Naive thymus-derived CD4-positive, alpha-beta T cell (primary cell): ENCODE measurements around the gene PBX3. TPM values are rescaled to one million over a fixed set of nuclear protein-coding genes. Genes with fewer than 3 reads are reported as not detected.

Source experiments
- ATAC-seq: fragments of 150-1000 bp; cut with Tn5 transposase; 2 replicates; pipeline ENCODE4 v1.10.0; 2021; ENCODE audit warnings: mild to moderate bottlenecking, moderate library complexity
- CTCF ChIA-PET: fragments of 350-600 bp; sonication (Branson Sonifier 250); formaldehyde crosslinking; loops from one replicate; lab custom pipeline; 2021; ENCODE audit warnings: antibody characterized with exemption; lab: Charles Lee
- POLR2A ChIA-PET: fragments of 350-600 bp; sonication (Branson Sonifier 250); formaldehyde crosslinking; loops from one replicate; lab custom pipeline; 2021; ENCODE audit warnings: antibody characterized with exemption, inconsistent platforms; lab: Charles Lee
- DNase-seq, 9 donors: peaks; one replicate each; pipeline versions ENCODE4 v3.0.0 to v3.0.0-alpha.2; 2020 to 2022; ENCODE audit warnings: mixed read lengths in 1 of 9
- H3K27ac ChIP-seq: one replicate; pipeline ENCODE4 v1.7.0; 2013; ENCODE audit warnings: mild to moderate bottlenecking, low read depth, low read length, moderate library complexity
- H3K27me3 ChIP-seq, 2 donors: one replicate each; pipeline ENCODE4 v1.7.0; 2013; ENCODE audit warnings: low read length in 2 of 2, mild to moderate bottlenecking in 2 of 2, moderate library complexity in 2 of 2; ENCODE audit not compliant: control insufficient read depth in 2 of 2, insufficient read depth in 2 of 2
- H3K36me3 ChIP-seq, 3 experiments: 1 replicate in 2 of 3; 2 replicates in 1 of 3; pipeline ENCODE4 v1.7.0; 2013; ENCODE audit warnings: low read length in 3 of 3, mild to moderate bottlenecking in 3 of 3, moderate library complexity in 1 of 3; ENCODE audit not compliant: insufficient read depth in 3 of 3, control insufficient read depth in 2 of 3
- H3K4me1 ChIP-seq, 2 donors: one replicate each; pipeline ENCODE4 v1.7.0; 2013; ENCODE audit warnings: low read length in 2 of 2, mild to moderate bottlenecking in 2 of 2, moderate library complexity in 1 of 2; ENCODE audit not compliant: control insufficient read depth in 2 of 2, insufficient read depth in 2 of 2
- H3K4me3 ChIP-seq: 2 replicates; pipeline ENCODE4 v1.7.0; 2013; ENCODE audit warnings: mild to moderate bottlenecking, low read length
- H3K9me3 ChIP-seq, 3 experiments: 1 replicate in 2 of 3; 2 replicates in 1 of 3; pipeline ENCODE4 v1.7.0; 2013; ENCODE audit warnings: low read length in 3 of 3; ENCODE audit not compliant: control insufficient read depth in 2 of 3
- H3K27ac Mint-ChIP-seq, 9 donors: one replicate each; pipeline ENCODE4 v1.8.0; 2020 to 2022; ENCODE audit warnings: mixed read lengths in 9 of 9, mild to moderate bottlenecking in 8 of 9, moderate library complexity in 5 of 9, inconsistent platforms in 2 of 9
- H3K27me3 Mint-ChIP-seq, 5 donors: one replicate each; pipeline ENCODE4 v1.8.0; 2021 to 2022; ENCODE audit warnings: mixed read lengths in 5 of 5, mild to moderate bottlenecking in 1 of 5
- H3K36me3 Mint-ChIP-seq, 5 donors: one replicate each; pipeline ENCODE4 v1.8.0; 2020 to 2022; ENCODE audit warnings: mixed read lengths in 5 of 5, mild to moderate bottlenecking in 3 of 5, inconsistent platforms in 1 of 5
- H3K4me1 Mint-ChIP-seq, 7 donors: one replicate each; pipeline ENCODE4 v1.8.0; 2020 to 2022; ENCODE audit warnings: mixed read lengths in 7 of 7, mild to moderate bottlenecking in 3 of 7, inconsistent platforms in 1 of 7
- H3K4me3 Mint-ChIP-seq, 10 donors: one replicate each; pipeline ENCODE4 v1.8.0; 2020 to 2022; ENCODE audit warnings: mild to moderate bottlenecking in 10 of 10, mixed read lengths in 10 of 10, moderate library complexity in 6 of 10, inconsistent platforms in 2 of 10
- H3K9me3 Mint-ChIP-seq, 11 donors: one replicate each; pipeline ENCODE4 v1.8.0; 2020 to 2022; ENCODE audit warnings: mixed read lengths in 11 of 11, mild to moderate bottlenecking in 4 of 11, inconsistent platforms in 1 of 11, moderate library complexity in 1 of 11
- intact Hi-C, 2 donors: fragments of 100-400 bp; cut with micrococcal nuclease; formaldehyde crosslinking; loops; one replicate each; pipeline ENCODE4 v1.15.1; 2023
- polyA plus RNA-seq, 2 donors: library from polyadenylated mRNA; unstranded; fragments of 300-500 nt; fragmentation: Illumina TruSeq; gene quantifications; one replicate each; pipeline ENCODE4 v1.2.3, GENCODE V29; 2021
- total RNA-seq, 6 experiments: library from RNA in 5 of 6; stranded (reverse) in 5 of 6; gene quantifications; 1 replicate in 5 of 6; 2 replicates in 1 of 6; pipeline ENCODE4 v1.2.3 and lab custom pipeline; 2021 to 2026

The PBX3 gene
- total RNA-seq = 10 to 100 TPM; 15.6 to 38.1 (median 22.0) TPM
- 1 to 10 TPM; 3.6 to 6.1 TPM for polyA plus RNA-seq
- 23.8 reads per million, percentile 54 among the genes with 10 or more reads in this experiment for total RNA-seq (lab: John Stamatoyannopoulos, UW)

DNA sequence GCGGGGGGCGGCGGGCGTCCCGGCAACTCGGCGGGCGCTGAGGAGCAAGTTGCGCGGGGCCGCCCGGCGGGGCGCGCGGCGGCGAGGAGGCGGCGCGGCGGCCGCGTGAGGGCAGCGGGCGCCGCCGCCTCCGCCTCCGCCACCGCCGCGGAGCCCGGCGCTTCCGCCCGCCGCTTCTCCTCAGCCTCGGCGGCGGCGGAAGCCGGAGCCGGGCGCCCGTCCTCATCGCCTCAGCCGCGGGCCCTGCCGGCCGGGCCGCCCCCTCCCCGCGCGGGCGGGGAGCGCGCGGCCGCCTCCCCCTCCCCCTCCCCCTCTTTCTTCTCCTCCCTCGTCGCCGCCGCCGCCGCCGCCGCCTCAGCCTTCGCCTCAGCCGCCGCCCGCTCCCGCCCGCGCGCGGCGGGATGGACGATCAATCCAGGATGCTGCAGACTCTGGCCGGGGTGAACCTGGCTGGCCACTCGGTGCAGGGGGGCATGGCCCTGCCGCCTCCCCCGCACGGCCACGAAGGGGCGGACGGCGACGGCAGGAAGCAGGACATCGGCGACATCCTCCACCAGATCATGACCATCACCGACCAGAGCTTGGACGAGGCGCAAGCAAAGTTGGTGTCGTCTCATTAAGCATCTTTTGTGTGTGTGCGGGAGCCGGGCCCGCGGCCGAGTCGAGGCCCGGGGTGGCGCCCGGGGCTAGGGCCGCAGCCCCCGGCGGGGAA, at the start of gene PBX3:
Gene PBX3 (plus strand): TSS at position 321 of the 712 bp plus-strand sequence.
- Histone ChIP-seq H3K4me3 (peak within 1 kb of the TSS; percentile 87), H3K4me1 (peaks cover 0 to 4% of the 10 kb centered on the region in 2 donors), H3K27me3 (no peaks in the 10 kb centered on the region), H3K36me3 (peaks cover 0 to 8% (median 0%) of the 10 kb centered on the region in 3 experiments), H3K9me3 (no peaks in the 10 kb centered on the region), H3K27ac (peak within 1 kb of the TSS; percentile 73)
- peak; percentile 8 for ATAC-seq
- peak in 8 of 9 donors; percentile 12 to 63 (median 33) for DNase-seq
- H3K27ac Mint-ChIP-seq = peak within 1 kb of the TSS; percentile 84 to 93 (median 90)
- intact Hi-C loops = loop anchor here (2.0 to 10.0 kb wide), 10 partner anchors 78 to 1168 kb away; partner anchors contain the start of genes ARPC5L (in 1 of the 2), GOLGA1 (in 1 of the 2), HSPA5 (in 1 of the 2) and RABEPK (in 1 of the 2)
- peaks cover 14 to 51% (median 37%) of the 10 kb centered on the region in 7 donors for H3K4me1 Mint-ChIP-seq
- ChIA-PET CTCF (interaction anchor here (0.6 kb wide), 1 partner anchor 44 kb away, joined by 3 read pairs; no protein-coding TSS in a partner anchor), POLR2A (interaction anchor here (1.5 kb wide), 2 partner anchors 40 to 73 kb away, joined by 4 read pairs; partner anchors contain the start of gene MAPKAP1)
- H3K9me3 Mint-ChIP-seq = peaks cover 0 to 3% (median 0%) of the 10 kb centered on the region in 11 donors
- H3K4me3 Mint-ChIP-seq = peak within 1 kb of the TSS; percentile 94 to 99 (median 95)
- H3K36me3 Mint-ChIP-seq = peaks cover 0 to 5% (median 0%) of the 10 kb centered on the region in 5 donors
- peaks cover 0 to 33% (median 0%) of the 10 kb centered on the region in 5 donors for H3K27me3 Mint-ChIP-seq

DNA sequence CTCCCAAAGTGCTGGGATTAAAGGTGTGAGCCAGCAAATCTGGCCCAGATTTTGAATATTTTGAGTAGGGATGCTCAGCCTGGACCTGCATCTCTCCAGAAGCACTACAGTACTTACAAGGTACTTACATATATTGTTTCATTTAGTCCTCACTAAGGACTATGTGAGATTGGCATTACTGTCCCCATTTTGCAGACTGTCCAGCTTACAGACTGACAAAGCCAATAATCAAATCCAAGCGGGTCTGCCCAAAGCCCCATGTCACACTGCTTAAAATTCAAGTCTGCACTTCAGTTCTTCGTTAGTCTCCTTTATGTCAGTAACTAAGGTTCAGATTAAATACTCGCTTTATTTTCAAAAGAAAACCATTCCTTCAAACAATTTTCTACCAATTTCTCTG, 47.3 kb upstream of the PBX3 start:
- peaks cover 13 to 60% (median 52%) of the 10 kb centered on the region in 7 donors for H3K4me1 Mint-ChIP-seq
- ChIA-PET POLR2A (no interaction called here), CTCF (no interaction called here)
- no peak overlapping the region for H3K4me3 ChIP-seq
- H3K4me3 Mint-ChIP-seq = no peak overlapping the region
- no peaks in the 10 kb centered on the region for H3K27me3 Mint-ChIP-seq
- H3K4me1 ChIP-seq = no peaks in the 10 kb centered on the region
- H3K27me3 ChIP-seq = no peaks in the 10 kb centered on the region
- H3K9me3 Mint-ChIP-seq = no peaks in the 10 kb centered on the region
- DNase-seq (no peak), ATAC-seq (no peak)
- intact Hi-C loops = no loop called here
- no peaks in the 10 kb centered on the region for H3K36me3 ChIP-seq
- H3K27ac ChIP-seq = no peak overlapping the region
- H3K9me3 ChIP-seq = no peaks in the 10 kb centered on the region
- H3K36me3 Mint-ChIP-seq = peaks cover 0 to 11% (median 6%) of the 10 kb centered on the region in 5 donors
- peak overlapping the region in 1 of 9 donors; percentile 62 for H3K27ac Mint-ChIP-seq

GRCh38 chr9:125700791-125701190, 46.4 kb upstream of the PBX3 start:
- Mint-ChIP-seq H3K27ac (no peak overlapping the region), H3K27me3 (no peaks in the 10 kb centered on the region)

GRCh38 chr9:125701351-125701750, 45.8 kb upstream of the PBX3 start:
- ChIA-PET CTCF (no interaction called here), POLR2A (interaction anchor here (0.7 kb wide), 1 partner anchor 121 kb away, joined by 3 read pairs; no protein-coding TSS in a partner anchor)
- H3K27ac Mint-ChIP-seq = no peak overlapping the region
- peaks cover 0 to 11% (median 6%) of the 10 kb centered on the region in 5 donors for H3K36me3 Mint-ChIP-seq
- no peak overlapping the region for H3K4me3 ChIP-seq
- H3K4me3 Mint-ChIP-seq = no peak overlapping the region
- DNase-seq (no peak), ATAC-seq (no peak)
- H3K4me1 ChIP-seq = peaks cover 8 to 14% of the 10 kb centered on the region in 2 donors
- H3K4me1 Mint-ChIP-seq = peaks cover 26 to 74% (median 67%) of the 10 kb centered on the region in 7 donors
- H3K36me3 ChIP-seq = no peaks in the 10 kb centered on the region
- H3K9me3 Mint-ChIP-seq = no peaks in the 10 kb centered on the region
- H3K27me3 Mint-ChIP-seq = no peaks in the 10 kb centered on the region
- intact Hi-C loops = no loop called here
- no peak overlapping the region for H3K27ac ChIP-seq
- no peaks in the 10 kb centered on the region for H3K9me3 ChIP-seq
- no peaks in the 10 kb centered on the region for H3K27me3 ChIP-seq

More at GRCh38 chr9:125700791-125701190, 46.4 kb upstream of the PBX3 start:
- Mint-ChIP-seq H3K4me1 (peaks cover 22 to 69% (median 61%) of the 10 kb centered on the region in 7 donors), H3K4me3 (peak overlapping the region in 1 of 10 donors; percentile 26), H3K36me3 (peaks cover 0 to 11% (median 6%) of the 10 kb centered on the region in 5 donors), H3K9me3 (no peaks in the 10 kb centered on the region)
- DNase-seq (peak in 1 of 9 donors; percentile 29), ATAC-seq (no peak)
- Histone ChIP-seq H3K4me1 (peaks cover 2 to 9% of the 10 kb centered on the region in 2 donors), H3K27ac (no peak overlapping the region), H3K27me3 (no peaks in the 10 kb centered on the region), H3K36me3 (no peaks in the 10 kb centered on the region), H3K9me3 (no peaks in the 10 kb centered on the region), H3K4me3 (no peak overlapping the region)
- ChIA-PET POLR2A (interaction anchor here (0.7 kb wide), 1 partner anchor 121 kb away, joined by 3 read pairs; no protein-coding TSS in a partner anchor), CTCF (no interaction called here)
- intact Hi-C loops = no loop called here

DNA sequence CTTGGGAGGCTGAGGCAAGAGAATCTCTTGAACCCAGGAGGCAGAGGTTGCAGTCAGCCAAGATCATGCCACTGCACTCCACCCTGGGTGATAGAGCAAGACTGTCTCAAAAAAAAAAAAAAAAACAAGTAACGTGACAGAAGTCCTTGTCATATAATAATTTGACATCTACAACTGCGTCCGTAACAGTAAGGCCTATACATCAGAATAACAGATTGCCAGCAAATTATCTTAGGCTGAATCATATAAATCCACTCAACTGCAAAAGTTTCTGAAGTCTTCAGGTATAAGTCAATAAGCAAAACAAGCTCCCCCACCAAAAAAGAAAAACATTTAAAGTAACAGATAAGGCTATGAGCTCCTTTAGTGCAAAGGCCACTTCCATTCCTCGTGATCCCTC, 43.5 kb upstream of the PBX3 start:
- Mint-ChIP-seq H3K36me3 (peaks cover 0 to 8% (median 0%) of the 10 kb centered on the region in 5 donors), H3K9me3 (no peaks in the 10 kb centered on the region), H3K4me3 (peak overlapping the region in 1 of 10 donors; percentile 22), H3K27ac (no peak overlapping the region), H3K4me1 (peaks cover 26 to 71% (median 63%) of the 10 kb centered on the region in 7 donors), H3K27me3 (no peaks in the 10 kb centered on the region)
- DNase-seq (no peak), ATAC-seq (no peak)
- intact Hi-C loops = no loop called here
- Histone ChIP-seq H3K36me3 (peaks cover 0 to 3% (median 0%) of the 10 kb centered on the region in 3 experiments), H3K9me3 (no peaks in the 10 kb centered on the region), H3K27me3 (no peaks in the 10 kb centered on the region), H3K27ac (no peak overlapping the region), H3K4me1 (peaks cover 19 to 24% of the 10 kb centered on the region in 2 donors), H3K4me3 (no peak overlapping the region)
- POLR2A ChIA-PET = interaction anchor here (0.7 kb wide), 1 partner anchor 86 kb away, joined by 3 read pairs; no protein-coding TSS in a partner anchor
- CTCF ChIA-PET = interaction anchor here (0.7 kb wide), 1 partner anchor 44 kb away, joined by 3 read pairs; no protein-coding TSS in a partner anchor

GRCh38 chr9:125705893-125706292, 41.3 kb upstream of the PBX3 start:
- CTCF ChIA-PET = no interaction called here
- POLR2A ChIA-PET = interaction anchor here (0.6 to 1.8 kb wide), 2 partner anchors 124 to 212 kb away, joined by 4 to 6 read pairs; no protein-coding TSS in a partner anchor
- Histone ChIP-seq H3K4me3 (peak overlapping the region; percentile 68), H3K27ac (no peak overlapping the region), H3K4me1 (peaks cover 19 to 24% of the 10 kb centered on the region in 2 donors), H3K36me3 (peaks cover 0 to 3% (median 0%) of the 10 kb centered on the region in 3 experiments), H3K9me3 (no peaks in the 10 kb centered on the region), H3K27me3 (no peaks in the 10 kb centered on the region)
- DNase-seq = no peak
- Mint-ChIP-seq H3K9me3 (peaks cover 0 to 2% (median 0%) of the 10 kb centered on the region in 11 donors), H3K27ac (peak overlapping the region; percentile 15 to 92 (median 63)), H3K27me3 (peaks cover 0 to 6% (median 0%) of the 10 kb centered on the region in 5 donors), H3K4me3 (peak overlapping the region; percentile 71 to 93 (median 86)), H3K36me3 (peaks cover 0 to 8% (median 3%) of the 10 kb centered on the region in 5 donors), H3K4me1 (peaks cover 26 to 66% (median 51%) of the 10 kb centered on the region in 7 donors)
- ATAC-seq = no peak
- intact Hi-C loops = loop anchor here in 1 of 2 donors (2.0 to 5.0 kb wide), 3 partner anchors 55 to 706 kb away; partner anchors contain the start of gene HSPA5
